Measurements from ENCODE around the gene TMEM120B. TPM values are rescaled to one million over a fixed set of nuclear protein-coding genes. Genes with fewer than 3 reads are reported as not detected.
A peak's percentile ranks its signal among the peaks of the same experiment; 100 is the strongest.

The TMEM120B gene
- total RNA-seq, 1 experiment from 2014 or later, result 22.3 TPM

DNA sequence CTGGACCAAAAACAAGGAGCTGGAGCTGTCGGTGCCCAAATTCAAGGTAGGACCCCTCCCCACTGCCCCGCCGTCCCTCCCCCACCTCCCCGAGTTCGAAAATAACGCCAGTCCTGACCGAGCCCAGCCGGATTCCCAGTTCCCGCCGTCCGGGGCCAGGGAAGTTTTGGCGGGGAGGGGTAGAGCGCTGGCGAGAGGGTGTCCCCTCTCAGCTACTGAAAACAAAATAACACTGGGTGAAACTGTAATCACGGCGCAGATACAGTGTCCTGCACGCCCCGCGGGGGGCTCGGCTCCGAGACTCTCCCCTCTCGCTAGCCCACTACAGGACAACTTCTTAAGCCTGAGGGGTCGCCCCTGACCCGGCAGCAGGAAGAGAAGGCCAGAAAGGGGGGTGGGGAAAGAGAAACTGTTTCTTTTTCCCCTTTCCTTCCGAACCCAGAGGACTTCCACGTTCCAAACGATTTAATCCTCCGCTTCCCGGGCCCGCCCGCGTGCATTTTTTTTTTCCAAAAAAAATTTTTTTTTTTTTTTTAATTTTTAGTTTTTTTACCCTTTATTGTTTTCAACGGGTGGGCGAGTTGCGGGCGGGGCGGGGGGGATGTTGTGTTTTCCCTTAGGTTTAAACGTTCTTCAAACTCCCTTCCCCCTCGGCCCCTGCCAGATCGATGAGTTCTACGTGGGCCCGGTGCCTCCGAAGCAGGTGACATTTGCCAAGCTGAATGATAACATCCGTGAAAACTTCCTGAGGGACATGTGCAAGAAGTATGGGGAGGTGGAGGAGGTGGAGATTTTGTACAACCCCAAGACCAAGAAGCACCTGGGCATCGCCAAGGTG is 92.8 kb downstream of the TMEM120B start:
- Histone ChIP-seq H3K9me3 (ENCODE audit: low read depth, low read length, poor library complexity, severe bottlenecking) (no peaks in the 10 kb centered on the region), H3K4me3 (ENCODE audit: low read depth, low read length, poor library complexity, severe bottlenecking) (peak overlapping the region; percentile 81), H3K27me3 (replicated peaks; ENCODE audit: insufficient read depth, low read depth, low read length, poor library complexity) (no peaks in the 10 kb centered on the region), H3K36me3 (ENCODE audit: insufficient read depth, low read length, poor library complexity, severe bottlenecking) (peaks cover 19% of the 10 kb centered on the region), H3K27ac (ENCODE audit: low read depth, low read length, poor library complexity, severe bottlenecking) (peak overlapping the region; percentile 100), H3K4me1 (ENCODE audit: insufficient read depth, low read length, poor library complexity, severe bottlenecking) (peaks cover 16% of the 10 kb centered on the region)
- no peak for TF ChIP-seq CTCF (conservative IDR thresholded peaks at IDR 0.05; ENCODE audit: low read depth, low read length)
- BruUV-seq (replicated peaks), result no TSS peak
- ChIA-PET POLR2A (ENCODE audit: low non-redundant PET) (interaction anchor here (0.6 kb wide), 1 partner anchor 38 kb away, joined by 3 read pairs; no protein-coding TSS in a partner anchor), CTCF (interaction anchor here (3.6 kb wide), 1 partner anchor 11 kb away, joined by 30 read pairs; the partner anchor contains the start of gene RHOF)
- peak; percentile 49 for DNase-seq (ENCODE audit: low spot score)
- intact Hi-C loops (cut with micrococcal nuclease; ENCODE audit: unreplicated experiment), result no loop called here

- ChIA-PET CTCF (interaction anchor here (3.6 kb wide), 1 partner anchor 11 kb away, joined by 30 read pairs; the partner anchor contains the start of gene RHOF), POLR2A (ENCODE audit: low non-redundant PET) (interaction anchor here (0.5 to 1.2 kb wide), 2 partner anchors 9 to 189 kb away, joined by 3 read pairs; no protein-coding TSS in a partner anchor)
- H3K27ac ChIP-seq (ENCODE audit: low read depth, low read length, poor library complexity, severe bottlenecking), result no peak overlapping the region
- DNase-seq (ENCODE audit: low spot score), result no peak
- TF ChIP-seq EZH2 (IDR thresholded peaks at IDR 0.05; ENCODE audit: borderline replicate concordance, low read depth, low read length, poor library complexity, severe bottlenecking) (no peak), CTCF (conservative IDR thresholded peaks at IDR 0.05; ENCODE audit: low read depth, low read length) (no peak)
- H3K27me3 ChIP-seq (replicated peaks; ENCODE audit: insufficient read depth, low read depth, low read length, poor library complexity), result no peaks in the 10 kb centered on the region
- no TSS peak for BruUV-seq (replicated peaks)
- intact Hi-C loops (cut with micrococcal nuclease; ENCODE audit: unreplicated experiment), result no loop called here
- peaks cover 16% of the 10 kb centered on the region for H3K4me1 ChIP-seq (ENCODE audit: insufficient read depth, low read length, poor library complexity, severe bottlenecking)
- peaks cover 25% of the 10 kb centered on the region for H3K36me3 ChIP-seq (ENCODE audit: insufficient read depth, low read length, poor library complexity, severe bottlenecking)
- no peaks in the 10 kb centered on the region for H3K9me3 ChIP-seq (ENCODE audit: low read depth, low read length, poor library complexity, severe bottlenecking)
- peak overlapping the region; percentile 81 for H3K4me3 ChIP-seq (ENCODE audit: low read depth, low read length, poor library complexity, severe bottlenecking)
Observed at GRCh38 chr12:121806009-121806545, 93.5 kb downstream of the TMEM120B start.

DNA sequence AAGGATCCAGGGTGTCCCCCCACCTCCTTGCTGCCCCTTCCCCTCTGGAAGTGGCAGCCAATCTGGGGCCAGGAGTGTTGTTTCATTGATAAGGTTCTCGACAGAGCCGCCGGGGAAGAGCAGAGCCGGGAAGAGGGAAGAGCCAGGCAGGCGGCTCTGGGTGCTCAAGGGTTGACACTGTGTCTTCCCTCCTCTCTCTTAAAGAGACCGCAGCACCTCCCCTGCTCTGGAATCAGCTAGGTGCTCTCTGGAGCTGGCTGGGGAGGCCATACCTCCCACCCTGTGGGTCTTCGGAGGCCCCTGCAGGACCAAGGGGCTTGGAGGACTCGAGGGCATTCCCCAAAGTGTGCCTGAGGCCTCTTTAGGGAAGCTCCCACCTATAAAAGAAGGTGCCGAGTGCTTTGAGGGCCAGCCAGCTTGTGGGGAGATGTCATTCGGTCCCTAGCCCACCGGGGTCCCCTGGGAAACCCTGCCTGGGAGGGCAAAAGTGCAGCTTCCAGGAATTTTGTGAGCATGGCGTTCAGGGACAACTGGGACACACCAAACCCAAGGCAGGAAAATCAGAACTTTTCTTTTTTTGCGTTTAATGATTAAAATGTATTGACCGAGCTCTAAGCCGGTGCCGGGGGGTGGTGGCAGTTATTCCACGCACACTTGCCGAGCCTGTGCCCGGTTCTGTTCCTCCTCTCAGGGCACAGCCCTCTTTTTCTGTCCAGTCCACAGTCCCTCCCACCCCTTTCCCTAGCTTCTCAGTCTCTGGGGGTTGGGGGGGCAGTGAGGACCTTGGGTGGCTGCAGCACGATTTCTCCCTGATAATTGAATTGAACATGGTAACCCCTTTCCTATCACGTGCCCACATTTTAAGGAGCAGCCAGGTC is 94.2 kb downstream of the TMEM120B start:
- no peak for DNase-seq (ENCODE audit: low spot score)
- TF ChIP-seq EZH2 (IDR thresholded peaks at IDR 0.05; ENCODE audit: borderline replicate concordance, low read depth, low read length, poor library complexity, severe bottlenecking) (no peak), CTCF (conservative IDR thresholded peaks at IDR 0.05; ENCODE audit: low read depth, low read length) (no peak)

More for the DNA sequence above, 94.2 kb downstream of the TMEM120B start:
- peaks cover 23% of the 10 kb centered on the region for H3K4me1 ChIP-seq (ENCODE audit: insufficient read depth, low read length, poor library complexity, severe bottlenecking)
- BruUV-seq (replicated peaks), result no TSS peak
- peaks cover 25% of the 10 kb centered on the region for H3K36me3 ChIP-seq (ENCODE audit: insufficient read depth, low read length, poor library complexity, severe bottlenecking)
- H3K27me3 ChIP-seq (replicated peaks; ENCODE audit: insufficient read depth, low read depth, low read length, poor library complexity), result no peaks in the 10 kb centered on the region
- ChIA-PET POLR2A (ENCODE audit: low non-redundant PET) (interaction anchor here (0.5 to 1.2 kb wide), 2 partner anchors 10 to 189 kb away, joined by 3 read pairs; no protein-coding TSS in a partner anchor), CTCF (interaction anchor here (3.6 kb wide), 1 partner anchor 12 kb away, joined by 30 read pairs; the partner anchor contains the start of gene RHOF)
- H3K9me3 ChIP-seq (ENCODE audit: low read depth, low read length, poor library complexity, severe bottlenecking), result no peaks in the 10 kb centered on the region
- H3K4me3 ChIP-seq (ENCODE audit: low read depth, low read length, poor library complexity, severe bottlenecking), result peak overlapping the region; percentile 81
- intact Hi-C loops (cut with micrococcal nuclease; ENCODE audit: unreplicated experiment), result no loop called here
- H3K27ac ChIP-seq (ENCODE audit: low read depth, low read length, poor library complexity, severe bottlenecking), result peak overlapping the region; percentile 14

Data from A673 (cell line).